A549 (cell line): ENCODE data around the gene TPBGL. TPM values are rescaled to one million over a fixed set of nuclear protein-coding genes. Genes with fewer than 3 reads are reported as not detected.
A peak's percentile ranks its signal among the peaks of the same experiment; 100 is the strongest.

ENCODE experiments used
- ATAC-seq, 2 experiments: fragments of 200-7000 bp in 1 of 2; fragments of >200 bp in 1 of 2; cut with Nextera tagmentation in 1 of 2; cut with Tn5 transposase in 1 of 2; 3 replicates each; pipeline versions ENCODE4 v1.8.0 to v1.9.1; 2018 to 2020; ENCODE audit warnings: mild to moderate bottlenecking in 1 of 2, moderate library complexity in 1 of 2
- CTCF ChIA-PET: fragments of 300-600 bp; sonication (Branson Sonifier 250); formaldehyde crosslinking; extraction: SDS; loops from one replicate; lab custom pipeline; 2021; ENCODE audit warnings: antibody characterized with exemption, inconsistent platforms; lab: Yijun Ruan, JAX
- POLR2A ChIA-PET: fragments of 350-600 bp; formaldehyde crosslinking; extraction: SDS; loops from one replicate; lab custom pipeline; 2021; ENCODE audit warnings: antibody characterized with exemption, inconsistent platforms; lab: Yijun Ruan, JAX
- DNase-seq, 2 experiments: peaks; one replicate each; pipeline versions ENCODE4 v3.0.0 to v3.0.0-alpha.2; 2011 to 2016; ENCODE audit warnings: low read depth in 1 of 2, low spot score in 1 of 2
- FAIRE-seq: peaks from 2 replicates; lab custom pipeline; 2011; peaks lifted over from hg19 to GRCh38; lab: Jason Lieb, UNC
- H3K27ac ChIP-seq, 2 experiments: fragments of >200 bp; sonication (Bioruptor Twin); formaldehyde crosslinking; 3 replicates each; pipeline ENCODE4 v1.5.1; 2016 to 2017
- H3K4me1 ChIP-seq: fragments of >200 bp; sonication (Bioruptor Twin); formaldehyde crosslinking; 3 replicates; pipeline ENCODE4 v1.6.1; 2016
- H3K4me2 ChIP-seq: fragments of >200 bp; sonication (Bioruptor Twin); formaldehyde crosslinking; 3 replicates; pipeline ENCODE4 v1.6.1; 2016
- H3K4me3 ChIP-seq: fragments of >200 bp; sonication (Bioruptor Twin); formaldehyde crosslinking; 3 replicates; pipeline ENCODE4 v1.5.1; 2016
- H3K9me3 ChIP-seq: fragments of >200 bp; sonication (Bioruptor Twin); formaldehyde crosslinking; 3 replicates; pipeline ENCODE4 v1.6.1; 2016
- BCL3 ChIP-seq: fragments of >200 bp; sonication (Bioruptor Twin); formaldehyde crosslinking; IDR thresholded peaks from 3 replicates; pipeline ENCODE4 v1.6.1; 2016
- CBX2 ChIP-seq: fragments of 200-600 bp; sonication (generic); IDR thresholded peaks from 2 replicates; pipeline ENCODE4 v1.6.1; 2016; ENCODE audit warnings: low read depth, mild to moderate bottlenecking, borderline replicate concordance
- CEBPB ChIP-seq, 2 experiments: fragments of >200 bp in 1 of 2; sonication (Bioruptor Twin) in 1 of 2; formaldehyde crosslinking in 1 of 2; IDR thresholded peaks; 2 replicates each; pipeline ENCODE4 v1.6.1; 2012 to 2016
- CHD4 ChIP-seq: fragments of 200-600 bp; sonication (generic); IDR thresholded peaks from 2 replicates; pipeline ENCODE4 v1.6.1; 2016; ENCODE audit warnings: antibody characterized with exemption, mild to moderate bottlenecking, borderline replicate concordance
- E2F6 ChIP-seq: IDR thresholded peaks from 2 replicates; pipeline ENCODE4 v1.6.1; 2012; ENCODE audit warnings: low read depth, borderline replicate concordance
- EHF ChIP-seq: fragments of 250-450 bp; sonication (Bioruptor Pico); IDR thresholded peaks from 2 replicates; pipeline ENCODE4 v1.5.0; 2020; ENCODE audit warnings: mild to moderate bottlenecking
- EHMT2 ChIP-seq: fragments of 200-600 bp; sonication (generic); IDR thresholded peaks from 2 replicates; pipeline ENCODE4 v1.6.1; 2016; ENCODE audit warnings: antibody characterized with exemption, low read depth, mild to moderate bottlenecking, moderate library complexity
- ELK1 ChIP-seq: fragments of 150-350 bp; IDR thresholded peaks from 2 replicates; pipeline ENCODE4 v1.6.1; 2014; ENCODE audit warnings: low read depth, mild to moderate bottlenecking, low read length
- HDAC2 ChIP-seq: fragments of 200-600 bp; sonication (generic); IDR thresholded peaks from 2 replicates; pipeline ENCODE4 v1.6.1; 2016
- HES2 ChIP-seq: fragments of >200 bp; sonication (Bioruptor Twin); formaldehyde crosslinking; IDR thresholded peaks from 2 replicates; pipeline ENCODE4 v1.6.1; 2016
- HEYL ChIP-seq: fragments of 250-450 bp; sonication (Bioruptor Pico); IDR thresholded peaks from 2 replicates; pipeline ENCODE4 v1.8.0; 2021; ENCODE audit warnings: mild to moderate bottlenecking, moderate library complexity
- HOXB13 ChIP-seq: fragments of 250-450 bp; sonication (Bioruptor Pico); IDR thresholded peaks from 2 replicates; pipeline ENCODE4 v1.5.0; 2020; ENCODE audit warnings: low read depth, mild to moderate bottlenecking, moderate library complexity
- JUNB ChIP-seq: fragments of >200 bp; sonication (Bioruptor Twin); formaldehyde crosslinking; IDR thresholded peaks from 2 replicates; pipeline ENCODE4 v1.6.1; 2016
- KDM5A ChIP-seq: fragments of 200-600 bp; sonication (generic); IDR thresholded peaks from 2 replicates; pipeline ENCODE4 v1.6.1; 2016; ENCODE audit warnings: antibody characterized with exemption, mild to moderate bottlenecking
- MYC ChIP-seq: IDR thresholded peaks from 2 replicates; pipeline ENCODE4 v1.6.1; 2012; ENCODE audit warnings: mild to moderate bottlenecking, inconsistent platforms, low read length, improper control_type of control experiment, borderline replicate concordance
- NFE2L2 ChIP-seq: fragments of 150-350 bp; conservative IDR thresholded peaks from 2 replicates; pipeline ENCODE4 v1.6.1; 2014; ENCODE audit warnings: low read length
- PHF8 ChIP-seq: fragments of 200-600 bp; sonication (generic); IDR thresholded peaks from 2 replicates; pipeline ENCODE4 v1.6.1; 2016; ENCODE audit warnings: low read depth, mild to moderate bottlenecking, antibody characterized with exemption, moderate library complexity, borderline replicate concordance
- RARB ChIP-seq: fragments of 250-450 bp; sonication (Bioruptor Pico); IDR thresholded peaks from 2 replicates; pipeline ENCODE4 v1.8.0; 2021; ENCODE audit warnings: mild to moderate bottlenecking, moderate library complexity
- RCOR1 ChIP-seq: fragments of 150-350 bp; IDR thresholded peaks from 2 replicates; pipeline ENCODE4 v1.6.1; 2014; ENCODE audit warnings: antibody characterized with exemption, low read length, low read depth
- TP53 ChIP-seq: fragments of 250-450 bp; sonication (Bioruptor Pico); IDR thresholded peaks from 2 replicates; pipeline ENCODE4 v1.5.0; 2021; ENCODE audit warnings: mild to moderate bottlenecking, moderate library complexity
- USF2 ChIP-seq: fragments of 450-650 bp; IDR thresholded peaks from 2 replicates; pipeline ENCODE4 v1.6.1; 2014; ENCODE audit warnings: antibody characterized with exemption
- ZC3H11A ChIP-seq: fragments of 450-650 bp; IDR thresholded peaks from 2 replicates; pipeline ENCODE4 v1.6.1; 2014; ENCODE audit warnings: antibody characterized with exemption, mild to moderate bottlenecking
- ZFP36 ChIP-seq: fragments of 450-650 bp; IDR thresholded peaks from 2 replicates; pipeline ENCODE4 v1.6.1; 2014; ENCODE audit warnings: borderline replicate concordance; ENCODE audit not compliant: partially characterized antibody
- WGBS: methylation state at CpG from one replicate; pipeline ENCODE4 v1.1.6; 2017; ENCODE audit errors: missing lambda C conversion rate; 5-methylcytosine and 5-hydroxymethylcytosine counted together
- polyA plus RNA-seq, 4 experiments: library from polyadenylated mRNA; depleted of rRNA in 3 of 4; stranded (reverse); fragments of >200 nt; fragmentation: RNase III in 1 of 4; extraction: RNeasy Plus Mini Kit Qiagen cat#74134 plus additional on column Dnase treatment in 1 of 4; gene quantifications; 2 replicates in 3 of 4; 3 replicates in 1 of 4; pipeline ENCODE4 v1.2.3, GENCODE V29; 2011 to 2017

TPBGL gene
- polyA plus RNA-seq, 2 of the 4 experiments (the other 2 are of a cell fraction): 0.03 to 0.12 TPM

- WGBS: 75% methylated on average over 13 of the region's 13 CpGs
- ChIA-PET POLR2A (no interaction called here), CTCF (interaction anchor here (0.8 to 19.0 kb wide), 12 partner anchors 8 to 187 kb away, joined by 3 to 291 read pairs (median 26); partner anchors contain the start of gene TPBGL)
- H3K4me1 ChIP-seq: no peaks in the 10 kb centered on the region
- no peak overlapping the region for H3K4me2 ChIP-seq
- ATAC-seq (no peak), DNase-seq (no peak), FAIRE-seq (no peak)
- no peaks in the 10 kb centered on the region for H3K9me3 ChIP-seq
- H3K4me3 ChIP-seq: no peak overlapping the region
- TF ChIP-seq CBX2 (no peak), HEYL (CRISPR knock-in tag) (no peak), PHF8 (no peak), MYC (no peak), USF2 (no peak), CEBPB (IDR thresholded peaks at IDR 0.05) (no peak), E2F6 (no peak), HOXB13 (CRISPR knock-in tag) (no peak), ZFP36 (no peak), ZC3H11A (no peak), EHMT2 (no peak), JUNB (no peak), RARB (no peak), ELK1 (no peak)
- TF ChIP-seq, all 56 proteins: peak for 0
- H3K27ac ChIP-seq: no peak overlapping the region
Observed at GRCh38 chr11:75203138-75203537, 37.4 kb upstream of the TPBGL start.

- FAIRE-seq (no peak), ATAC-seq (no peak), DNase-seq (no peak)
- Histone ChIP-seq H3K4me3 (no peak overlapping the region), H3K4me1 (no peaks in the 10 kb centered on the region), H3K4me2 (no peak overlapping the region), H3K9me3 (no peaks in the 10 kb centered on the region), H3K27ac (no peak overlapping the region)
- WGBS: 89% methylated on average over 2 of the region's 2 CpGs
- TF ChIP-seq NFE2L2 (no peak), BCL3 (no peak), CHD4 (no peak), RCOR1 (no peak), KDM5A (no peak), HEYL (CRISPR knock-in tag) (no peak), HDAC2 (no peak)
- ChIA-PET POLR2A (no interaction called here), CTCF (interaction anchor here (0.8 to 19.0 kb wide), 14 partner anchors 8 to 188 kb away, joined by 3 to 291 read pairs (median 20); partner anchors contain the start of gene TPBGL)
Observed at GRCh38 chr11:75203641-75204011, 36.9 kb upstream of the TPBGL start.

GRCh38 chr11:75204012-75204674 is 36.4 kb upstream of the TPBGL start:
- 59% methylated on average over 10 of the region's 10 CpGs for whole genome bisulfite sequencing
- POLR2A ChIA-PET: interaction anchor here (0.7 to 1.1 kb wide), 2 partner anchors 61 to 181 kb away, joined by 3 to 5 read pairs; no protein-coding TSS in a partner anchor
- FAIRE-seq (no peak), ATAC-seq (peak in 1 of 2 experiments; percentile 5; a peak in 1 of 6 replicates), DNase-seq (no peak)
- no peaks in the 10 kb centered on the region for H3K9me3 ChIP-seq
- no peak overlapping the region for H3K27ac ChIP-seq
- H3K4me2 ChIP-seq: no peak overlapping the region
- CTCF ChIA-PET: interaction anchor here (0.6 to 19.0 kb wide), 51 partner anchors 9 to 974 kb away, joined by 3 to 291 read pairs (median 5); partner anchors contain the start of genes OR2AT4, SLCO2B1 and TPBGL
- TF ChIP-seq TP53: no peak
- no peak for TF ChIP-seq EHF (CRISPR knock-in tag)
- no peak for TF ChIP-seq KDM5A
- TF ChIP-seq RARB: no peak
- no peak for TF ChIP-seq HES2
- no peaks in the 10 kb centered on the region for H3K4me1 ChIP-seq
- H3K4me3 ChIP-seq: no peak overlapping the region
